GM19452 (cell line): ENCODE data around the gene KLHL12.
A peak's percentile ranks its signal among the peaks of the same experiment; 100 is the strongest.

Experiments
- ATAC-seq: cut with Tn5 transposase; IDR thresholded peaks from one replicate; pipeline ENCODE4 v1.9.1; 2021; ENCODE audit not compliant: unreplicated experiment

The KLHL12 gene

DNA sequence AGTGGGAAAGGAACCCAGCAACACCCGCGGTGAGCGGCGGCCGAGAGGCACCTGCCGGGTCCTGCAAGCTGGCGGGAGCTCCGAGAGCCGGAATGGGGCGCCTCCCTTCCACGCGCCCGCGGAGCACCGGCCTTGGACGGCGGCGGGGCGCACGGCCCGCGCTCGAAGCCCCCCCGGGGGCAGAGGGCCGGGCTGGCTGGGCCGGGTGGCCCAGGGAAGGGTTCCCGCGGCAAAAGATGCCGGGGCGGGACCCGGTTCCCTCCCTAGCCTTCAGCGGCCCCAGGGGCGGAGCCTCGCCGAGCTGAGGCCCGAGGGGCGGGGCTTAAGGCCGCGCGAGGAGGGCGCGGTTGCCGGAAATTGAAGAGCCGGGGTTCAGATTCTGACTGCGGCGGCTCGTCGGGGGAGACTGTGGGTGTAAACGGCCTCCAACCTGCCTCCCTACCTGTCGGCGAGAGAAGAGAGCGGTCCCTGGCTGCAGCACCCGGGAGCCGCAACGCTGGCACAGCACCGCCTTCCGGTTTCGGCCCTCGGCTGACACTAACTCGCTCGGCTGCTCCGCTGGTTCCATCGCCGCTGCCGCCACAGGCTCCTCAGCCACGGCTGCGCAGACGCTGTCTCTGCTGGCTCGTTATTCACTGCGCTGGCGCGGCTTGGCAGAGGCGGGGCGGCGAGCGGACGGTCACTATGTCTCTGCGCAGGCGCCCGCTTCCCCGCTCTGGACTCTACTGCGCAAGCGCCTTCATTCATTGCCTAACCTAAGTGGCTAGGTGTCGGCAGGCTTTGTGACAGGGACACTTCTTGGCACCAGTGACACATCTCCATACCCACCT is 38.3 kb downstream of the KLHL12 start, which contains the start of gene RABIF:
Gene RABIF, minus strand, starts transcription at position 619 of the 830 bp plus-strand sequence. Its CDS starts 51 bp downstream, at position 568.
- ATAC-seq, result peak; percentile 89

DNA sequence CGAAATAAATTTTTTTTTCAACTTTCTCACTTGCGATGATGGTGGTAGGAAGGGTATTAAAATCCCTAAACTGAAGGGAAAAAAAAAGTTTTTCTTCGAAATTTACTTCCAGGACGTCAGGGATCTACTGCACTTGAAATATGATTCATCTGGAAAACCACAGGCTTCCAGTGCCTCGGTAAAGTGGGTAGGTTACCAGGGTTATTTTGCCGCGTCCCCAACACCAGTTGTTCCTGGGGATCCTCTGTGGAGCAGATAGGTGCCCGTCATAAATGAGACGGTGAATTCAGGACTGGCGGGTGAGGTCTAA is 38.9 kb downstream of the KLHL12 start:
- ATAC-seq, result no peak

GRCh38 chr1:202880961-202881460 is 46.0 kb downstream of the KLHL12 start:
- no peak for ATAC-seq

GRCh38 chr1:202880062-202880461 is 47.0 kb downstream of the KLHL12 start:
- ATAC-seq, result no peak

DNA sequence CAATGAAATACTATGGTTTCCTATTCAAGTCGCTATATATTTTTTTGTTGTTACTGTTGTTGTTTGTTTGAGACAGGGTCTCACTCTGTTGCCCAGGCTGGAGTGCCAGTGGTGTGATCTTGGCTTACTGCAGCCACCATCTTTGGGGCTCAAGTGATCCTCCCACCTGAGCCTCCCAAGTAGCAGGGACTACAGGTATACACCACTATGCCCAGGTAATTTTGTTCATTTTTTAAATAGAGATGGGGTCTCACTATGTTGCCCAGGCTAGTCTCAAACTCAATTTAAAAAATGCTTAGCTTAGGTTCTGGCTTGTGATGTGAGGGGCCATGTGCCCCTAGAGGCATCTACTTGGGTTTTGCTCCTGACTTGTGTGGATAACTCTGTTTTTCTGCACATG is 47.9 kb downstream of the KLHL12 start:
- no peak for ATAC-seq

DNA sequence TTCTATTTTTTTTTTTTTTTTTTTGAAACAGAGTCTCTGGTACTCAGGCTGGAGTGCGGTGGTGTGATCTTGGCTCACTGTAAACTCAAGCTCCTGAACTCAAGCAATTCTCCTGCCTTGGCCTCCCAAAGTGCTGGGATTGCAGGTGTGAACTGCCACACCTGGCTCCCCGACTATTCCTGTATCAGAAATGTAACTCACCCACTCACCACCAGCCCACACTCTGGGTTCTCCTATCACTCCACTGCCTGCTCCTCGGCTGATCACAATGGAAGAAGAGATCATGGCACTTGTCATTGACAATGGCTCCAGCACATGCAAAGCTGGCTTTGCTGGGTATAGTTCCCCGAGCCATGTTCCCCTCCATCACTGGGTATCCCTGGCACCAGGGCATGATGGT is 54.0 kb downstream of the KLHL12 start:
- ATAC-seq, result no peak

DNA sequence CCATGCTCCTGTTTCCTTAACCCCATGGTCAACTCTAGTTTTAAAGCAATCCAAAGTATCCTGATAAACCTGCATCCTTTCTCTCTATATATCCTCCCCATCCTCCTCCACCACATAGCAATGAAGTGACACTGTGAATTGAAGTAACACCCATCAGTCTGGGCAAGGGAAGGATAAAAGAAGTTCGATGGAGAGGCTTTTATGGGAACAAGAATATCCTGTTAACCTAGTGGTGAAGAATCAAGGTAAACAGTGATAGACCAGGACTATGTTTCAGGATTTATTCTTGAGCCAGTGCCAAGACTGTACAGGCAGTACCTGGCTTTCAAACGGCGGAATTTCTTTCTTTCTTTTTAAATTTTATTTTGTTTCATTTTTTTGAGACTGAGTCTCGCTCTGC is 55.7 kb downstream of the KLHL12 start:
- no peak for ATAC-seq

DNA sequence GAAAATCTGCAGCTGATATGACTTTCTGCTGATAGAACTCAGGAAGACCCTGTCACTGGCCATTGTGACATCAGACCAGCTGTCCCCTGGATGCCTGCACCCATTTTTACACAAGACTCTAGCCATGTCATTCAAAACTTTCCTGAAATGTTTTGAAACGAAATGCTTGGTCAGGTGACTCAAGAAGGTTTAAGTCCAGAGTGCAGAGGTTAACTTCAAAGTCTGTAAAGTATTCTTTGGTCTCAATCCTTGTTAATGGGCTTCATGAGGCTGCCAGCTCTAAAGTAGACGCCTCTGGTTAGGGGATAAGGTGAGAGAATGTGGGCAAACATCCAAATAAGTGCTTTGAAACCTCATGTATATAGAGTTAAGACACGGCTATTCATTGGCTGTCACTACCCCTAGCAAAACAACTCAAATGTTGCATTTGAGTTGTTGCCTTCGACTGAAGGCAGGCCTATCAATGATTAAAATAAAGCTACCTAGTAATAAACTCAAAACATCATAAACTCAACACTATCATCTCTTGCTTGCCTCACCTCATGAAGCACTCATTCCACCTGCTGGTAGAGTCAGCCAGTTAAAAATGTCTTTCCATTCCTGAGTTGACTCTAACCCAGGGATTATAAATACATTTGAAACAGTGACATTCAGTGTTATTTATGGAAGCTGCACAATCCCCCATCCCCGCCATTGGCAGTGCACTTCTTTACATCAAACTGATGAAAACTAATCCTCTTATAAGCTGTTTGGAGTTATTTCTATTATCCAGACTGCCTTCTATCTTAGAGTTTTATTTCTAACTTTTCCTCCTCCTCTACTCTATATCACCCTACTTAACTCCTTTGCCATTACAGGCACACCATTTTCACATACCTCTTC is 64.1 kb downstream of the KLHL12 start:
- no peak for ATAC-seq

GRCh38 chr1:202861420-202862132 is 65.5 kb downstream of the KLHL12 start:
- ATAC-seq, result no peak

- no peak for ATAC-seq
Observed at GRCh38 chr1:202860744-202861419, 66.2 kb downstream of the KLHL12 start.

GRCh38 chr1:202858789-202859414 is 68.1 kb downstream of the KLHL12 start:
- no peak for ATAC-seq

GRCh38 chr1:202858331-202858730 is 68.7 kb downstream of the KLHL12 start:
- no peak for ATAC-seq

DNA sequence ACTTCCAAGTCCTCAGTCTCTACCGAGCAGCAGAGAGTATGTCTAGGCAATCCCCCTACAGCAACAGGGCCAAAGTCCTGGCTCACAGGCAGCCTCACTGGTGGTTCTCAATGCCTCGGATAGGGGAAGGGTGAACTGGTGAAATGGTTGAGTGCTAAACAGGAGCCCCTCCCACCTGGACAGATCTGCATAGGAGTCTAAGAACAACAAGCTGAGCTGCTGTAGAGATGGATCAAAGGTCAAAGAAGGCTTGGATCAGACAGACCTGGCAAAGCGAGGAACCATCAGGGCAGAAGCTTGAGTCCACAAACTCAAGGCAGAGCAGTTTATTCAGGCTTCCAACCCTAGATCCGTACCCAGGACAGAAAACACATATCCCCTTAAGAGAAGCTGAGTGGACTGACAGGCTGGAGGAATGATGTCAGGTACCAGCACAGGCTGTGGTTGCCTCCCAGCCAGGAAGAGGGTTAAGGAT is 69.9 kb downstream of the KLHL12 start:
- ATAC-seq, result no peak

DNA sequence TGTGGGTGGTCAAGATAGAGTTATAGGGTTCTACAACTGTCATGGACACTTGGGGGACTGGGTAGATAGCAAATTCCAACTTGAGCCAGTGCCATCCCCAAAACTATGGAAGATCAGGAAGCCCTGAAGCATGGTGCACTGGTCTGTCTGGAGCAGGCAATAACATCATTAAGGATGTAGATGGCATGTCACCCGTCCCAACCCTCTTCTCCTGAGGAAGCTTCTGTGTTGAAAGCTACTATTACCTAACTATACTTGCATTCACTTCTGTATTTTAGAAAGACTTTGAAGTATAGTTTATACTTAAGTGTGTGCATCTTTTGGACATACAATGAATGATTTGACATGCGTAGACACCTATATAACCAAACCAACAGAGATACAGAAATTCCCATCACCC is 71.0 kb downstream of the KLHL12 start:
- ATAC-seq, result no peak

- no peak for ATAC-seq
Observed at GRCh38 chr1:202854787-202855186, 72.2 kb downstream of the KLHL12 start.

DNA sequence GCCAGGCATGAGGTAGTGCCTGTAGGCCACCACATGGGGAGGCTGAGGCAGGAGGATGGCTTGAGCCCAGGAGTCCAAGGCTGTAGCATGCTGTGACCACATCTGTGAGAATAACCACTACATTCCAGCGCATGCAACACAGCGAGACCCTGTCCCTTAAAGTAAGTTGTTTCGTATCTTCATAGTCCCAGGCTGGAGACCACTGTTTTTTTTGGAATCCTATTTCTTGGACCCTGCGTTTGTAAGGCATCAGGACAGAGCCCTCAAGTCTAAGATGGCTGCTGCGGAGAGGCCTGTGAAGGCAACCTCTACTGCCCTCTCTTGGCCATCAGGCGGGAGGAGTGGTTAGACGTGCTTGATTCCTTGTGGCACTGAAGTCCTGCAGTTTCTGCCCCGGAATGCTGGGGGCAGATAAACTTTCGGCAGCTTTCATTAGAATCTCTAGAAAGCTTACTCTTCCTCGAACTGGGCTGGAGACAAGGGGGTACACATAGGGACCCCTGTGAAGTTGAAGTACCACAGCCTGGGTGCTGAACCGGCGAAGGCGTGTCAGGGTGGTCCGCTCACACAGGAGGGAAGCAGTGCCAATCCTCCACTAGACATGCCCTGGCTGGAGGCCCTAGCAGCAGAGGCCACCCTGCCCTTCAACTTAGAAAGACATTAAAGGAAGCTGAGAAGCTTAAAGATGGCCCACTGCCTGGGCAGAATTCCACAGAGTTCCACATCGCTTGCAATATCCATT is 74.7 kb downstream of the KLHL12 start:
- no peak for ATAC-seq

- ATAC-seq, result no peak
Observed at GRCh38 chr1:202850593-202851362, 76.3 kb downstream of the KLHL12 start.

DNA sequence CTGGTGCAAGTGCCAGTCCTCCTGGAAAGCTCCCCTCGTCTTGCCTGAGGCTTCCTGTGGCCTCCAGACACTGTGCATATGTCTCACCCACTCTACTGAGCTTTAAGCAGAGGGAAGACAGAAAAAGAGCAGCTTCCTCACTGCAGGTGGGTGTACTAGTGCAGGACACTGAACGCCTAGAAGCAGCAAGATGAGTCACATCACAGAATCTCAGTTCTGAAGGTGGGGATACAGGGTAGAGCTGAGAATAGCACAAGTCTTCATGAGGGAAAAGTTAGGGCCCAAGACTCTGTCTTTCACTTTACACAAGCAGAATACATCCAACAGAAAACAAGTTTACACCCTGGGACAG is 78.9 kb downstream of the KLHL12 start:
- no peak for ATAC-seq

GRCh38 chr1:202844935-202845334 is 82.1 kb downstream of the KLHL12 start:
- ATAC-seq, result no peak
